GM21447 (cell line): Measurements from ENCODE around the gene RALGDS.
"Not testable (repeated sequence)": the region's sequence is repeated elsewhere in the genome, so short reads cannot be mapped to it uniquely, and the experiment has no call there.

Experiments used
- ATAC-seq: cut with Tn5 transposase; IDR thresholded peaks from one replicate; pipeline ENCODE4 v1.9.1; 2021; ENCODE audit not compliant: unreplicated experiment

Gene RALGDS

GRCh38 chr9:133090187-133090586, 30.9 kb downstream of the RALGDS start:
- ATAC-seq = no peak

GRCh38 chr9:133089271-133089671, 31.8 kb downstream of the RALGDS start:
- no peak for ATAC-seq

GRCh38 chr9:133088756-133089155, 32.3 kb downstream of the RALGDS start:
- ATAC-seq = no peak

- ATAC-seq = no peak
Measured at GRCh38 chr9:133088146-133088750, 32.8 kb downstream of the RALGDS start.

GRCh38 chr9:133087429-133088145, 33.5 kb downstream of the RALGDS start:
- ATAC-seq = no peak

GRCh38 chr9:133086894-133087293, 34.1 kb downstream of the RALGDS start:
- no peak for ATAC-seq

- not testable (repeated sequence) for ATAC-seq
Measured at GRCh38 chr9:133086212-133086860, 34.7 kb downstream of the RALGDS start.

- not testable (repeated sequence) for ATAC-seq
Measured at GRCh38 chr9:133083688-133084087, 37.4 kb downstream of the RALGDS start.

GRCh38 chr9:133081957-133082644, 38.9 kb downstream of the RALGDS start:
- not testable (repeated sequence) for ATAC-seq

- ATAC-seq = not testable (repeated sequence)
Measured at GRCh38 chr9:133080786-133081779, 40.0 kb downstream of the RALGDS start.

- ATAC-seq = no peak
Measured at GRCh38 chr9:133080161-133080560, 40.9 kb downstream of the RALGDS start.

- ATAC-seq = no peak
Measured at GRCh38 chr9:133078486-133078885, 42.6 kb downstream of the RALGDS start.

GRCh38 chr9:133076691-133077090, 44.3 kb downstream of the RALGDS start:
- ATAC-seq = no peak

- no peak for ATAC-seq
Measured at GRCh38 chr9:133075925-133076630, 45.0 kb downstream of the RALGDS start.

- no peak for ATAC-seq
Measured at GRCh38 chr9:133074111-133074651, 46.9 kb downstream of the RALGDS start.

- no peak for ATAC-seq
Measured at GRCh38 chr9:133073086-133074014, 47.7 kb downstream of the RALGDS start.

GRCh38 chr9:133072210-133072609, 48.8 kb downstream of the RALGDS start:
- not testable (repeated sequence) for ATAC-seq

GRCh38 chr9:133071484-133072150, 49.4 kb downstream of the RALGDS start:
- ATAC-seq = no peak
